ENCODE data around the gene PHF24. TPM values are rescaled to one million over a fixed set of nuclear protein-coding genes. Genes with fewer than 3 reads are reported as not detected.
"Not testable (repeated sequence)": the region's sequence is repeated elsewhere in the genome, so short reads cannot be mapped to it uniquely, and the experiment has no call there.

The PHF24 gene
- polyA plus RNA-seq, 12 donors, result 0.11 to 0.68 (median 0.37) TPM; not detected in 2

GRCh38 chr9:34996181-34996904 is 38.3 kb downstream of the PHF24 start:
- no peak for DNase-seq

DNA sequence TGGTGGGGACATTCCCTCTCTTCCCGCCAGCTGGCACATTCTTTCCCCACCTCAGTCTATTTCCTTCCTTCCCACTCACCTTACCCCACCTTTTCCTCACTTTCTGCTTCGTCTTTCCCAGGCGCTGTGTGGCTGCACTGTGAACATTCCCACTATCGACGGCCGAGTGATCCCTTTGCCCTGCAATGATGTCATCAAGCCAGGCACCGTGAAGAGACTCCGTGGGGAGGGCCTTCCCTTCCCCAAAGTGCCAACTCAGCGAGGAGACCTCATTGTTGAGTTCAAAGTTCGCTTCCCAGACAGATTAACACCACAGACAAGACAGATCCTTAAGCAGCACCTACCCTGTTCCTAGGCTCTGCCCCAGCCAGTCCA is 38.8 kb downstream of the PHF24 start:
- no peak for DNase-seq

DNA sequence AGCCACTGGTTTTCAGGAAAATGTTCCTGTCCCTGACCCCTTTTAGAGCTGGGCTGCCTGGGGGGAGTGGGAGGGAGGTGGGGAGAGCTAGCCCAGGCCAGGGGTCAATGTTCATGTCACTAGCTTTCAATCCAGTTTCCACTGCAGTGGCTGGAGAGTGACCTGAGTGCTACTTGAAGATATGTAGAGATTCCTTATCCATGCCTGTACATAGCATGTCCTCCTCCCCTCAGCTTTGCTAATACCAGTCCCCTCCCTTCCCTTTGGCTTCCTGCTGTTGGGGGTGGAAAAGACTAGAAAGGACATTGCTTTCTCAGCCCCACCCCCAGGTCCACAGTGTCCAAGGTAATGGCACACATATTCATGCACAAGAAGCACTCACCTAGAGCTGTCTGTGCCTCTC is 39.3 kb downstream of the PHF24 start:
- no peak for DNase-seq

GRCh38 chr9:34998266-34998665 is 40.2 kb downstream of the PHF24 start:
- DNase-seq, result no peak

DNA sequence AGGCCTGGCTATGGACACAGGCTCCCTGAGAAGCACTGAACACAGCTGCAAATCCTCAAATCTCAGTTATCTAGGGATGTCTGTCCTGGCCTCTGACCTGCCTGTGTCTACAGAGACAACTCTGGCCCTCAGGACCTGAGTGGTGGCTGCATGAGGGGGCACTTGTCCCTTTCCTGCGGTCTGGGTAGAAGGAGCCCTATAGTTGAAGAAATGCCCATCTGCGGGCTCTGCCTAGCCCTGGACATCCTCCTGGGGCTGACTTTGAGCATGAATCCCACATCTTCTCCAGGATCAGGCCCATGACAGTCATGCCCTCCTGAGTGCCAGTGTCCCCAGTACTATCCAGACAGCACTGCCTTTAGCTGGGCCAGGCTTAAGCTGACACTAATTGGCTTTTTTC is 41.5 kb downstream of the PHF24 start:
- no peak for DNase-seq

- DNase-seq, result no peak
Observed at GRCh38 chr9:35000535-35001284, 42.6 kb downstream of the PHF24 start.

- DNase-seq, result no peak
Observed at GRCh38 chr9:35001285-35001677, 43.2 kb downstream of the PHF24 start.

- DNase-seq, result no peak
Observed at GRCh38 chr9:35001803-35002502, 43.9 kb downstream of the PHF24 start.

- DNase-seq, result no peak
Observed at GRCh38 chr9:35002623-35003022, 44.5 kb downstream of the PHF24 start.

GRCh38 chr9:35004299-35004698 is 46.2 kb downstream of the PHF24 start:
- DNase-seq, result not testable (repeated sequence)

GRCh38 chr9:35010351-35010958 is 52.4 kb downstream of the PHF24 start:
- no peak for DNase-seq

- DNase-seq, result no peak
Observed at GRCh38 chr9:35014517-35014916, 56.4 kb downstream of the PHF24 start.

GRCh38 chr9:35023443-35023842 is 65.4 kb downstream of the PHF24 start:
- DNase-seq, result not testable (repeated sequence)

- DNase-seq, result no peak
Observed at GRCh38 chr9:35026671-35027070, 68.6 kb downstream of the PHF24 start.

DNA sequence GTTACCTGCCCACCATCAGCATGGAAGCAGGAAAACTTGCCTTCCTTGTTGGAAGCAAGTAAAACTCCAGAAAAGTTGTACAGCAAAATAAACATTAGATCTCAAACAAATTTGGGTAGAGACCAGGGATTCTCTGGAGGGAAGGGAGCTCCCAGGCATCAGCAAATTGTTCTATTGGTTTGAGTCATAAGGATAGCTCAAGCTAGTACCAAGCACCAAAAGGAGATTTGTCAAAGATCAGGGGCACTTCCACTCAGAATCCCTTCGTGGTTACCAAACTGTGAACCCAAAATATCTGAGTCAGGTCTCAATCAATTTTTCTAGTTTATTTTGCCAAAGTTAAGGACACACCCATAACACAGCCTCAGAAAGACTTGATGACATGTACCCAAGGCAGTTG is 69.3 kb downstream of the PHF24 start:
- no peak for DNase-seq

DNA sequence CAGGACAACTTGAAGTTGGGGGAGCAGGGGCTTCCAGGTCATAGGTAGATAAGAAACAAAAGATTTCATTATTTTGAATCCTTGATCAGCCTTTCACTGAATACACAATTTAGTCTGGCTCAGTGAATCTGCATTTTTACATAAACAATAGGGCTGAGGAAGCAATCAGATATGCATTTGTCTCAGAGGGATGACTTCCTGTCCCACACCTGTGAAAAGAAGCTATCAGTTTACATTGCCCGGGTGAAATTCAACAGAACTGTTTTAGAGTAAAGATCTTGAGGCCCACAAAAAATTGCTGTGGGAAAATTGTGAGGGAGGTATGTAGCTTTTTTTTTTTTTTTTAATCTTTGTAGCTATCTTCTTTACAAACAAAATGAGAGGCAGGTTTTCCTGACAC is 69.8 kb downstream of the PHF24 start:
- DNase-seq, result no peak

- DNase-seq, result no peak
Observed at GRCh38 chr9:35028341-35028740, 70.3 kb downstream of the PHF24 start.

GRCh38 chr9:35029241-35029640 is 71.2 kb downstream of the PHF24 start:
- no peak for DNase-seq

DNA sequence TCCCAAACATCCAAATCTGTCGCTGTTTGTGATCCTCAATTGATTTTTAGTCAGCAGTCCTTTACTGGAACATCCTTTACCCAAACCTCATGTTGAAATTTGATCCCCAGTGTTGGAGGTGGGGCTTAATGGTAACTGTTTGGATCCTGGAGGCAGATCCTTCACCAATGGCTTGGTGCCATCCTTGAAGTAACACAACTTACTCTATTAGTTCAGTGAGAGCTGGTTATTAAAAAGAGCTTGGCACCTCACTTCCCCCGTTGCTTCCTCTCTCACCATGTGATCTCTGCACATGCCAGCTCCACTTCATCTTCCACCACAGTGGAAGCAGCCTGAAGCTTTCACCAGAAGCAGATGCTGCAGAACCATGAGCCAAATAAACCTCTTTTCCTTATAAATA is 71.8 kb downstream of the PHF24 start:
- DNase-seq, result no peak
